ENCODE data around the gene ENTPD6.

The ENTPD6 gene

GRCh38 chr20:25207960-25208534, 12.5 kb downstream of the ENTPD6 start:
- TF ChIP-seq, protein P1, sequence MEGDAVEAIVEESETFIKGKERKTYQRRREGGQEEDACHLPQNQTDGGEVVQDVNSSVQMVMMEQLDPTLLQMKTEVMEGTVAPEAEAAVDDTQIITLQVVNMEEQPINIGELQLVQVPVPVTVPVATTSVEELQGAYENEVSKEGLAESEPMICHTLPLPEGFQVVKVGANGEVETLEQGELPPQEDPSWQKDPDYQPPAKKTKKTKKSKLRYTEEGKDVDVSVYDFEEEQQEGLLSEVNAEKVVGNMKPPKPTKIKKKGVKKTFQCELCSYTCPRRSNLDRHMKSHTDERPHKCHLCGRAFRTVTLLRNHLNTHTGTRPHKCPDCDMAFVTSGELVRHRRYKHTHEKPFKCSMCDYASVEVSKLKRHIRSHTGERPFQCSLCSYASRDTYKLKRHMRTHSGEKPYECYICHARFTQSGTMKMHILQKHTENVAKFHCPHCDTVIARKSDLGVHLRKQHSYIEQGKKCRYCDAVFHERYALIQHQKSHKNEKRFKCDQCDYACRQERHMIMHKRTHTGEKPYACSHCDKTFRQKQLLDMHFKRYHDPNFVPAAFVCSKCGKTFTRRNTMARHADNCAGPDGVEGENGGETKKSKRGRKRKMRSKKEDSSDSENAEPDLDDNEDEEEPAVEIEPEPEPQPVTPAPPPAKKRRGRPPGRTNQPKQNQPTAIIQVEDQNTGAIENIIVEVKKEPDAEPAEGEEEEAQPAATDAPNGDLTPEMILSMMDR (IDR thresholded peaks at IDR 0.05; ENCODE audit: low read depth, low read length, missing control alignments), result no peak
- DNase-seq (ENCODE audit: extremely low read depth, low read depth), result no peak
- no peak overlapping the region for H3K4me3 ChIP-seq (replicated peaks; ENCODE audit: low read depth, low read length)

GRCh38 chr20:25209400-25209799, 13.9 kb downstream of the ENTPD6 start:
- no peak for DNase-seq (ENCODE audit: extremely low read depth, low read depth)
- TF ChIP-seq, protein P1 (IDR thresholded peaks at IDR 0.05; ENCODE audit: low read depth, low read length, missing control alignments), result no peak
- H3K4me3 ChIP-seq (replicated peaks; ENCODE audit: low read depth, low read length), result no peak overlapping the region

- TF ChIP-seq, protein P1 (IDR thresholded peaks at IDR 0.05; ENCODE audit: low read depth, low read length, missing control alignments), result no peak
Measured at GRCh38 chr20:25209911-25210310, 14.4 kb downstream of the ENTPD6 start.

DNA sequence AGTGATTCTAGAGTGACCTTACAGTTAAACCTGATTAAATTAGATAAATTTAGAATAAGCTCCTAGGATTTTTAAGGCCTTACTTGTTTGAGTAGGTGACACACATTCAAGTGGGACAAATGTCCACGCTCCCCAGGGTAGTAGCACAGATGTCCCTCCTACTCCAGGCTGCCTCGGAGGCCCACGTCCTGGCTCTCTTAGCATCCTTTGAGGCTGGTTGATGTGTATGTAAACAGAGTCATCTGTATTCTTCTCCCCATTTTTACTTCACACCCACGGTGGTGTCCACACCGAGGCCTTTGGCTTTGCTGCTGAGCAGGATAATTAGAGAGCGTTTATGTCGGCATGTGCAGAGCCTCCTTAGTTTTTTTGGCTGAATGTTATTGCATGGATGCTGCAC, 15.8 kb downstream of the ENTPD6 start:
- DNase-seq (ENCODE audit: extremely low read depth, low read depth), result no peak
- H3K4me3 ChIP-seq (replicated peaks; ENCODE audit: low read depth, low read length), result no peak overlapping the region
- TF ChIP-seq, protein P1 (IDR thresholded peaks at IDR 0.05; ENCODE audit: low read depth, low read length, missing control alignments), result no peak

More at GRCh38 chr20:25209911-25210310, 14.4 kb downstream of the ENTPD6 start:
- DNase-seq (ENCODE audit: extremely low read depth, low read depth), result no peak
- no peak overlapping the region for H3K4me3 ChIP-seq (replicated peaks; ENCODE audit: low read depth, low read length)

DNA sequence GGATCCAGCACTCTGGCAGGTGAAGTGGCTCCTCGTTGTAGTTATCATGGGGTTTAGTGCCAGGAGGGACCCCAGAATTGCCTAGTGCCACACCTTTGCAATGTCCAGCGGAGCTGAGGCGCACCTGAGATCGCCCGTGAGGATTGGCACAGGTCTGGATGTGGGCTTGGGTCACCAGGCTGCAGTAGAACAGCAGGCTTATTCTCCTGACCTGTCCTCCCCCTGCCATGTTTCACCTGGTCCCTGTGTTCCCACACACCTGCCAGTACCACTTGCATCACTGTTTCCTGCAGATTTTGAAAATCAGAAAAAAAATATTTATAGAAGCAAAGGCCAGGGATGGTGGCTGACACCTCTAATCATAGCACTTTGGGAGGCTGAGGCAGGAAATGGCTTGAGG, 16.7 kb downstream of the ENTPD6 start:
- DNase-seq (ENCODE audit: extremely low read depth, low read depth), result no peak
- TF ChIP-seq, protein P1 (IDR thresholded peaks at IDR 0.05; ENCODE audit: low read depth, low read length, missing control alignments), result no peak
- H3K4me3 ChIP-seq (replicated peaks; ENCODE audit: low read depth, low read length), result no peak overlapping the region

DNA sequence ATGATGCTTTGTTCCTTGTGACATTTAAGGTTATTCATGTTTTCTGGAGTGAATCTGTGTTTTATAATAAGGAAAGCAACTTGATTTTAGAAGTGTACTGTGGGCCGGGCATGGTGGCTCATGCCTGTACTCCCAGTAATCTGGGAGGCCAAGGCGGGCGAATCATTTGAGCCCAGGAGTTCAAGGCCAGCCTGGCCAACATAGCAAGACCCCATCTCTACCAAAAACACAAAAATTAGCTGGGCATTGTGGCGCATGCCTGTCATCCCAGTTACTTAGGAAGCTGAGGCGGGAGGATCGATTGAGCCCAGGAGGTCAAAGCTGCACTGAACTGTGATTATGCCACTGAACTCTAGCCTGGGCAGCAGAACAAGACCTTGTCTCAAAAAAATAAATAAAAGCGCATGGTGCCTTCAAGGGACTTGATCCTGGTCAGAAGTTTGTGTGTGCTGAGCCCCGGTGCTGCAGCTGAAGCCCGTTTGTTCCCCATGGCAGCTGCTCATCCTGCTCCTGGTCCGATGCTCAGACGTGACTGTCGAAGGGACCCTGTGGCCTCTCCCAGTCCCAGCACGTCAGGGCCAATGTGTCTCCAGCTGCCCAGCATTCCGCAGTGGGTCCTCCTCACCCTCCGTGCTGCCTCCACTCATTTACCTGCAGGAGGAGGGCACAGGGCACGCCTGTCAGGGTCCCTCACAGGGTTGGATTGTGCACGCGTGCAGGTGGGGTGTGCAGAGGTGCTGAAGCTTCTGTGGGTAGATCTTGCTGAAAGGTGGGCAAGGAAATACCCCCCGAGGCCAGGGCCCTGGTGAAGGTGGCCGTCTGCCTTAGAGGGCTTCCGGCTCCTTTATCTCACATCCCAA, 18.3 kb downstream of the ENTPD6 start:
- TF ChIP-seq, protein P1 (IDR thresholded peaks at IDR 0.05; ENCODE audit: low read depth, low read length, missing control alignments), result no peak
- DNase-seq (ENCODE audit: extremely low read depth, low read depth), result no peak
- no peak overlapping the region for H3K4me3 ChIP-seq (replicated peaks; ENCODE audit: low read depth, low read length)
